ENCODE measurements around the gene THOP1.

GRCh38 chr19:2750808-2751437, 34.4 kb upstream of the THOP1 start:
- TF ChIP-seq CTCF (IDR thresholded peaks at IDR 0.05; ENCODE audit: low read depth, low read length) (no peak), POLR2A (IDR thresholded peaks at IDR 0.05; ENCODE audit: extremely low read depth, insufficient read length) (no peak)

Measured in NB4 (cell line).